Measurements from ENCODE around the gene HNRNPK.

HNRNPK gene

DNA sequence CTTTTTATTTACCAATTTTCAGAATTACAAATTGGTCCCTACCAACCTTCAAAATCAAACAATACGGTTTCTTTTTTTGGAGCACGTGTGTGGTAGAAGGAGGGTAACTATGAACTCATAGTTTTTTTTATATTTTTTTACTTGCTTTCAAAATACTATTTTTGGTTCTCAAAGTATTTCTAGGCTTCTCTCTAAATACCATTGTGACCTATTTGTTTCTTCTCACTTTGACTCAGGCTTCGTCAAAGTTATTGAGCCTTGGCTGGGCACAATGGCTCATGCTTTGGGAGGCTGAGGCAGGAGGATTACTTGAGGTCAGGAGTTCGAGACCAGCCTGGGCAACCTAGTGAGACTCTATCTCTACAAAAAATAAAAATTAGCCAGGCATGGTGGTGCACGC, 47.2 kb downstream of the HNRNPK start:
- no peak for DNase-seq

DNA sequence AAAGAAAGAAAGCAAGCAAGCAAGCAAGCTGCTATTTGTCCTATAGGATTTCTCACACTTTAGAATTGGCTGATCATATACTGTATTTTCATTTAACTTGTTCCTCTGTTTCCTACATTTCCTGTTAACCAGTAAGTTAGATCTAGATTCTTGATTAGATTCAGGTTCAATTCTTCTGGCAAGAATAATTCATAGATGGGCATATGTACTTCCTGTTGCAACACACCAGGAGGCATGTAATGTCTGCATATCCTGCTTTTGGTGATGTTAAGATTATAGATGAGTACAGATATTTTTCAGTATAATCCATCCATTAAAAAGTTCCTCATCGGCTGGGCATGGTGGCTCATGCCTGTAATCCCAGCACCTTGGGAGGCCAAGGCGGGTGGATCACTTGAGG, 48.0 kb downstream of the HNRNPK start:
- no peak for DNase-seq

DNA sequence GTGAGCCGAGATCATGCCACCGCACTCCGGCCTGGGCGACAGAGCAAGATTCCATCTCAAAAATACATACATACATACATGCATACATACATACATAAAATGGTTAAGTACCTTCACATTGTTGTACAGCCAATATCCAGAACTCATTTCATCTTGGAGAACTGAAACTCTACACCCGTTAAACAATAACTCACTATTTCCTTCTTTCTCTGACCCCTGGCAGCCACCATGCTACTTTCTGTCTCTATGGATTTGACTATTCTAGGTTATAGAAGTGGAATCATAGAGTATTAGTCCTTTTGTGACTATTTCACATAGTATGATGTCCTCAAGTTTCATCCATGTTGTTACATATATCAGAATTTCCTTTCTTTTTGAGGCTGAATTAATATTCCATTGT, 49.1 kb downstream of the HNRNPK start:
- DNase-seq = no peak

DNA sequence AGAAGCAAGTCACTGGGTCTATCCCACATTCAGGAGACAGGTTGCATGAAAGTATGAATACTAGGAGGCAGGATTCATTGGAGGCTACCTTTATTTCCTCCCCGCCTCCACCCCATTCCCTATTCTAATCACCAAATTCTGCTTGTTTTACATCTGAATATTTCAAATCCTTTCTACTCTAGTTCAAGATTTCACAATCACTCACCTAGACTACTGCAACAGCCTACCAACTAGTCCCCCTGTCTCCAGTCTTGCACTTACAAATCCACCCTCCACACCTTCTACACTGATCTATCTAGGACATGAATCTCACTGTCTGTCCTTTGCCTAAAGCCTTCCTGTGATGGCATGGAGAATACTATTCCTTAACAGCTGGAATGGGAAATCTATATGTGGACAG, 52.4 kb downstream of the HNRNPK start:
- no peak for DNase-seq

DNA sequence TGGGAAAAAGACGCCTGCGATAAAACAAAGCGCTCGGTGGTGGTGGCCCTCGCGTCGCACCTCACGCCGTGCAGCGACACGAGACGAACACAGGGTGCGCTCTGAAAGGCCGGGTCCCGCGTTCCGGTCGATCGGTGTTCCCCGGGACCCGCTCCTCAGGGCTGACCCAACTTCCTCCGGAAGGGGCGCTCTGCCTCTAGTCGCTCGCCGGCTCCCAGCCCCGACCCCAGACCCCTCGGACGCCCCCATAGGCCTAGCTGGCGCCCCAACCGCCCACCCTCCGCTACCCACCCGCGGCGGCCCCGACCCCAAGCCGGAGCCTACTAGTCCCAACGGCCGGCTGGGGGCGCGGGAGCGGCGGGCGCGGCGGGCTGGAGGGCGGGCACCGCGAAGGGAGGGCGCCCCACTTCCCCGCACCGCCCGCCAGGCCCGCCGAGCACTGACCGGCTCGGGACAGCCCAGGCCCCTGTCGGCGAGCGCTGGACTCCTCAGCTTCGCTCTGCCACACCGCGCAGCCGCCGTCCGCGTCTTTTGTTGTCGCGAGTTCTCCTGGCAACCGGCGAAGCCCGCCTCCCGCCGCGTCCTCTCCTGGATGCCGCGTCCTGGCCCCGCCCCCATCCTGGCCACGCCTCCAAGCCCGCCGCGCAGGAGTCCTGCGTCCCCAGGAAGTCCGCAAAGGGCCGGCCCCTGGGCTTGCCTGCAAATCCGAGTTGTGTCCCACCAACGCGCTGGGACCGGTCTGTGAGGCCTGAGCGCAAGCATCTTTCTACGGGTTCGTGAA, 58.9 kb downstream of the HNRNPK start, which contains the start of gene KIF27:
TSS of gene KIF27 (minus strand) at position 506 of the 781 bp plus-strand sequence. CDS start 5,841 bp downstream, outside the sequence.
- peak; percentile 95 for DNase-seq

DNA sequence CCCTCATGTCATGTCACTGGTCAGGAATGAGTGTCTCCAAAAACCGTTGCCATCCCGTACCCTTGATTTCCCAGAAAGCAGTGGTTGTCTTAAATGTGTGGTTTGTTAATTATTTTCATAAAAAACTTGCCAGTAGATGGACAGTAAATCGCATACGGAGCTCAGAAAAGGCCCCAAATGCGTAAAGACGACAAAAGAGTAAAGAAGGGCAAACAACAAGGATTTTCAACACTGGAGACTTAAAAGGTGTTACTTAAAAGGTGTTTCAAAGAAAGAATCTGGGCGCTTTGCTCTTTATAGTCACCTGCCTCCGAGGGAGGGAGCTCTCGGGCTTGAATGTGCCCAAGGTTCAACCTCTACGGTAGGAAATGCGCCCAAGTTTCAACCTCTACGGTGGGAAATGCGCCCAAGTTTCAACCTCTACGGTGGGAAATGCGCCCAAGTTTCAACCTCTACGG, 59.5 kb downstream of the HNRNPK start:
- DNase-seq = peak; percentile 70

DNA sequence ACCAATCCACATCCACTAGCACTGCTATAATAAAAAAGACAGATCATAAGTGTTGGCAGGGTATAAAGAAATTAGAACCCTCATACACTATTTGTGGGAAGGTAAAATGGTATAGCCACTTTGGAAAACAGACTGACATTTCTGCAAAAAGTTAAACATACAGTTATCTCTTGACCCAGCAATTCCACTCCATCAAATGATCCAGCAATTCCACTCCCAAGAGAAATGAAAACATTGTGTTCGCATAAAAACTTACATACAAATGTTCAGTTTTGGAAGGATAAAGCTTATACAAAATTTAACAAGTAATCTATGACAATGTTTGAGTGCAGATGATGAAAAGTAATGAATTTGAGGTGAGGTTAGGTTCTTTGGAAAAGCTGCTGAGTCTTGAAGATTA, 60.9 kb downstream of the HNRNPK start:
- no peak for DNase-seq

All from COR-L47 (cell line).